WTC11 (cell line): ENCODE data around the gene RFNG.

Experiments used
- ATF1 ChIP-seq: sonication (generic); formaldehyde crosslinking; IDR thresholded peaks from 2 replicates; pipeline ENCODE4 v1.8.1; 2023; ENCODE audit warnings: mild to moderate bottlenecking, moderate library complexity, missing genetic modification reagents
- ATF3 ChIP-seq: sonication (generic); formaldehyde crosslinking; conservative IDR thresholded peaks from 2 replicates; pipeline ENCODE4 v1.8.1; 2022; ENCODE audit warnings: mild to moderate bottlenecking, missing genetic modification reagents
- CREB1 ChIP-seq: sonication (generic); formaldehyde crosslinking; IDR thresholded peaks from 2 replicates; pipeline ENCODE4 v1.8.0; 2023; ENCODE audit warnings: mild to moderate bottlenecking, missing genetic modification reagents
- CTCF ChIP-seq: fragments of 200-600 bp; IDR thresholded peaks from 2 replicates; pipeline ENCODE4 v1.8.0; 2022; ENCODE audit warnings: antibody characterized with exemption
- ESRRA ChIP-seq: sonication (generic); formaldehyde crosslinking; IDR thresholded peaks from 2 replicates; pipeline ENCODE4 v1.8.1; 2022; ENCODE audit warnings: mild to moderate bottlenecking, missing genetic modification reagents, borderline replicate concordance
- FOXJ3 ChIP-seq: sonication (generic); formaldehyde crosslinking; IDR thresholded peaks from 2 replicates; pipeline ENCODE4 v1.9.0; 2021; ENCODE audit warnings: missing genetic modification reagents, mild to moderate bottlenecking, borderline replicate concordance
- MXD4 ChIP-seq: fragments of 250-450 bp; sonication (Bioruptor Pico); IDR thresholded peaks from 2 replicates; pipeline ENCODE4 v1.8.0; 2021; ENCODE audit warnings: mild to moderate bottlenecking, moderate library complexity, borderline replicate concordance
- PRRX2 ChIP-seq: fragments of 250-450 bp; sonication (Bioruptor Pico); IDR thresholded peaks from 2 replicates; pipeline ENCODE4 v1.8.0; 2021; ENCODE audit warnings: mild to moderate bottlenecking
- TEAD4 ChIP-seq: sonication (generic); formaldehyde crosslinking; IDR thresholded peaks from 2 replicates; pipeline ENCODE4 v1.8.0; 2022; ENCODE audit warnings: mild to moderate bottlenecking, missing genetic modification reagents
- ZBTB43 ChIP-seq: sonication (generic); formaldehyde crosslinking; IDR thresholded peaks from 2 replicates; pipeline ENCODE4 v1.8.1; 2023; ENCODE audit warnings: mild to moderate bottlenecking, missing genetic modification reagents
- ZNF121 ChIP-seq: sonication (generic); formaldehyde crosslinking; IDR thresholded peaks from 2 replicates; pipeline ENCODE4 v1.8.0; 2023; ENCODE audit warnings: missing genetic modification reagents
- ZNF396 ChIP-seq: fragments of 250-450 bp; sonication (Bioruptor Pico); IDR thresholded peaks from 2 replicates; pipeline ENCODE4 v1.8.0; 2021; ENCODE audit warnings: mild to moderate bottlenecking, moderate library complexity, borderline replicate concordance
- TF ChIP-seq, protein P1 (sequence below): sonication (generic); formaldehyde crosslinking; IDR thresholded peaks from 2 replicates; pipeline ENCODE4 v1.8.1; 2022; ENCODE audit warnings: low read depth, missing genetic modification reagents, borderline replicate concordance
- TF ChIP-seq, protein P2 (sequence below): sonication (generic); formaldehyde crosslinking; IDR thresholded peaks from 2 replicates; pipeline ENCODE4 v1.8.0; 2022; ENCODE audit warnings: mild to moderate bottlenecking, missing genetic modification reagents

GRCh38 chr17:82098939-82099763 is 47.5 kb upstream of the RFNG start:
- TF ChIP-seq CTCF (no peak), ATF1 (CRISPR knock-in tag) (no peak), TEAD4 (CRISPR knock-in tag) (0 out of 2 replicates have a peak, but pooled peaks have one; percentile 6), FOXJ3 (no peak), ATF3 (CRISPR knock-in tag) (no peak), MXD4 (CRISPR knock-in tag) (no peak), ZNF396 (CRISPR knock-in tag) (no peak), CREB1 (CRISPR knock-in tag) (0 out of 2 replicates have a peak, but pooled peaks have one; percentile 39), ZBTB43 (CRISPR knock-in tag) (no peak), ZNF121 (CRISPR knock-in tag) (no peak), ESRRA (CRISPR knock-in tag) (no peak), PRRX2 (CRISPR knock-in tag) (no peak)
- TF ChIP-seq, protein P1, sequence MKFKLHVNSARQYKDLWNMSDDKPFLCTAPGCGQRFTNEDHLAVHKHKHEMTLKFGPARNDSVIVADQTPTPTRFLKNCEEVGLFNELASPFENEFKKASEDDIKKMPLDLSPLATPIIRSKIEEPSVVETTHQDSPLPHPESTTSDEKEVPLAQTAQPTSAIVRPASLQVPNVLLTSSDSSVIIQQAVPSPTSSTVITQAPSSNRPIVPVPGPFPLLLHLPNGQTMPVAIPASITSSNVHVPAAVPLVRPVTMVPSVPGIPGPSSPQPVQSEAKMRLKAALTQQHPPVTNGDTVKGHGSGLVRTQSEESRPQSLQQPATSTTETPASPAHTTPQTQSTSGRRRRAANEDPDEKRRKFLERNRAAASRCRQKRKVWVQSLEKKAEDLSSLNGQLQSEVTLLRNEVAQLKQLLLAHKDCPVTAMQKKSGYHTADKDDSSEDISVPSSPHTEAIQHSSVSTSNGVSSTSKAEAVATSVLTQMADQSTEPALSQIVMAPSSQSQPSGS (CRISPR knock-in tag): no peak
- TF ChIP-seq, protein P2, sequence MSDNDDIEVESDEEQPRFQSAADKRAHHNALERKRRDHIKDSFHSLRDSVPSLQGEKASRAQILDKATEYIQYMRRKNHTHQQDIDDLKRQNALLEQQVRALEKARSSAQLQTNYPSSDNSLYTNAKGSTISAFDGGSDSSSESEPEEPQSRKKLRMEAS (CRISPR knock-in tag): peak; percentile 97
